Measurements from ENCODE around the gene IL18. TPM values are rescaled to one million over a fixed set of nuclear protein-coding genes. Genes with fewer than 3 reads are reported as not detected.

IL18 gene
- total and polyA plus RNA-seq, 2 of the 8 experiments (the other 6 are each of a cell fraction or from before 2014, with no cell fraction given), result 0.29 to 0.84 TPM

DNA sequence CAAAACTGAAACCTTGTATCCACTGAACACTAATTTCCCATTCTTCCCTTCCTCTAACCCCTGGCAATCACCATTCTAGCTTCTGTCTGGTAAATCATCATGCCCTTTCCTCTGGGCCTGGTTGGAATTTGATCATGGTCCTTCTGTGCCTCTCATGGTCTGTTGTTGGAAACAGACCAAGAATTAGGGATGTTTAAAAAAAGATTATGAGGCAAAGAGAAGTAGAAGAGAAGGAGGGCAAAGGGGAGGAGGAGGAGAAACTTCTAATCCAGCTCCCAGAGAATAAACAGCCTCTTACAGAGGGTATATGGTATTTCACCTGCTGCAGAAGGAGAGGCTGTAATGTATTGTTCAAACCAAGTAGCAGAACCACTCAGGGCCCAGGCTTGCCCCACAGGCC is 22.0 kb upstream of the IL18 start:
- no peaks in the 10 kb centered on the region for H3K36me3 ChIP-seq (ENCODE audit: control insufficient read depth in 2 of 4, insufficient read depth in 4 of 4, low read length in 3 of 4)
- H2BK5ac ChIP-seq (ENCODE audit: low read depth, low read length), result no peak overlapping the region
- no peak overlapping the region for H2AFZ ChIP-seq (ENCODE audit: low read length)
- H2BK15ac ChIP-seq (ENCODE audit: low read length), result no peak overlapping the region
- no peak overlapping the region for H2BK12ac ChIP-seq (ENCODE audit: low read depth, low read length)
- H4K5ac ChIP-seq (ENCODE audit: insufficient read length, low read depth, low read length), result no peak overlapping the region
- no peak overlapping the region for H2BK20ac ChIP-seq (ENCODE audit: low read length)
- TF ChIP-seq POLR2AphosphoS5 (IDR thresholded peaks at IDR 0.05; ENCODE audit: low read depth, low read length) (no peak), RBBP5 (IDR thresholded peaks at IDR 0.05; ENCODE audit: borderline replicate concordance, low read depth, low read length) (no peak), HDAC6 (IDR thresholded peaks at IDR 0.05; ENCODE audit: low read depth, low read length) (no peak), BACH1 (IDR thresholded peaks at IDR 0.05; ENCODE audit: low read length) (no peak), CREB1 (IDR thresholded peaks at IDR 0.05) (no peak), ASH2L (IDR thresholded peaks at IDR 0.05; ENCODE audit: low read length) (no peak)
- no peak overlapping the region for H3K23ac ChIP-seq (ENCODE audit: insufficient read length)
- no peaks in the 10 kb centered on the region for H3K9me3 ChIP-seq (ENCODE audit: insufficient read depth in 2 of 2, low read depth in 1 of 2, low read length in 1 of 2)
- no peak overlapping the region for H4K8ac ChIP-seq (ENCODE audit: extremely low read depth, insufficient read depth, low read length)
- no peak overlapping the region for H3K4ac ChIP-seq (replicated peaks; ENCODE audit: insufficient read length, low read depth, low read length)
- H3K27me3 ChIP-seq (replicated peaks in 1 of 4; ENCODE audit: control insufficient read depth in 3 of 4, extremely low read depth in 1 of 4, insufficient read depth in 3 of 4, low read length in 3 of 4), result no peaks in the 10 kb centered on the region
- ChIA-PET CTCF (ENCODE audit: partially characterized antibody) (no interaction called here), POLR2A (ENCODE audit: partially characterized antibody) (no interaction called here)
- no peak overlapping the region for H3K4me2 ChIP-seq (ENCODE audit: insufficient read depth in 1 of 2, low read depth in 2 of 2, low read length in 2 of 2)
- H3K79me2 ChIP-seq (ENCODE audit: control insufficient read depth in 1 of 2, insufficient read depth in 2 of 2, low read length in 2 of 2), result no peaks in the 10 kb centered on the region
- H2AK5ac ChIP-seq (ENCODE audit: low read depth, low read length), result no peak overlapping the region
- no peak overlapping the region for H3K18ac ChIP-seq (ENCODE audit: extremely low read depth, low read length)
- no peaks in the 10 kb centered on the region for H3K4me1 ChIP-seq (replicated peaks in 1 of 4; ENCODE audit: control insufficient read depth in 3 of 4, insufficient read depth in 4 of 4, low read length in 3 of 4)
- no peak overlapping the region for H2BK120ac ChIP-seq (replicated peaks; ENCODE audit: low read depth, low read length)
- no peak overlapping the region for H4K91ac ChIP-seq (replicated peaks; ENCODE audit: insufficient read length, low read length)
- FAIRE-seq (no peak), DNase-seq (ENCODE audit: low read depth in 1 of 2, low spot score in 2 of 2) (no peak)
- no peak overlapping the region for H3K4me3 ChIP-seq (ENCODE audit: extremely low read depth in 1 of 4, insufficient read depth in 2 of 4, low read depth in 3 of 4, low read length in 4 of 4)
- H3K27ac ChIP-seq (ENCODE audit: low read depth, low read length), result no peak overlapping the region
- no peaks in the 10 kb centered on the region for H3K79me1 ChIP-seq (ENCODE audit: low read depth, low read length)
- H3K9ac ChIP-seq (replicated peaks in 1 of 4; ENCODE audit: extremely low read depth in 1 of 4, low read depth in 3 of 4, low read length in 3 of 4), result no peak overlapping the region
- no peak overlapping the region for H3K14ac ChIP-seq (ENCODE audit: insufficient read length)
- no peaks in the 10 kb centered on the region for H4K20me1 ChIP-seq (replicated peaks in 1 of 2; ENCODE audit: control insufficient read depth in 1 of 2, insufficient read depth in 2 of 2, low read length in 2 of 2)
- no peak overlapping the region for H3K56ac ChIP-seq (replicated peaks; ENCODE audit: insufficient read length, low read depth, low read length)
- no peaks in the 10 kb centered on the region for H3K23me2 ChIP-seq (ENCODE audit: low read depth, low read length)

Measured in H1 (cell line).